NB4 (cell line): ENCODE results near the gene SNX17.
"Not testable (repeated sequence)": the region's sequence is repeated elsewhere in the genome, so short reads cannot be mapped to it uniquely, and the experiment has no call there.

Experiments
- DNase-seq: peaks from one replicate; pipeline ENCODE4 v3.0.0; 2010; ENCODE audit warnings: low read depth
- H3K4me3 ChIP-seq: one replicate; pipeline ENCODE4 v1.5.1; 2011; ENCODE audit warnings: mild to moderate bottlenecking, low read depth, low read length, moderate library complexity
- CTCF ChIP-seq: IDR thresholded peaks from one replicate; pipeline ENCODE4 v1.5.1; 2012; ENCODE audit warnings: low read depth, low read length
- MAX ChIP-seq: IDR thresholded peaks from 2 replicates; pipeline ENCODE4 v1.6.1; 2011; ENCODE audit warnings: low read depth, low read length
- MYC ChIP-seq: IDR thresholded peaks from 2 replicates; pipeline ENCODE4 v1.6.1; 2011; ENCODE audit warnings: low read depth, low read length
- POLR2A ChIP-seq: IDR thresholded peaks from 2 replicates; pipeline ENCODE4 v1.6.1; 2011; ENCODE audit warnings: mild to moderate bottlenecking; ENCODE audit not compliant: insufficient read length; ENCODE audit errors: extremely low read depth

SNX17 gene

DNA sequence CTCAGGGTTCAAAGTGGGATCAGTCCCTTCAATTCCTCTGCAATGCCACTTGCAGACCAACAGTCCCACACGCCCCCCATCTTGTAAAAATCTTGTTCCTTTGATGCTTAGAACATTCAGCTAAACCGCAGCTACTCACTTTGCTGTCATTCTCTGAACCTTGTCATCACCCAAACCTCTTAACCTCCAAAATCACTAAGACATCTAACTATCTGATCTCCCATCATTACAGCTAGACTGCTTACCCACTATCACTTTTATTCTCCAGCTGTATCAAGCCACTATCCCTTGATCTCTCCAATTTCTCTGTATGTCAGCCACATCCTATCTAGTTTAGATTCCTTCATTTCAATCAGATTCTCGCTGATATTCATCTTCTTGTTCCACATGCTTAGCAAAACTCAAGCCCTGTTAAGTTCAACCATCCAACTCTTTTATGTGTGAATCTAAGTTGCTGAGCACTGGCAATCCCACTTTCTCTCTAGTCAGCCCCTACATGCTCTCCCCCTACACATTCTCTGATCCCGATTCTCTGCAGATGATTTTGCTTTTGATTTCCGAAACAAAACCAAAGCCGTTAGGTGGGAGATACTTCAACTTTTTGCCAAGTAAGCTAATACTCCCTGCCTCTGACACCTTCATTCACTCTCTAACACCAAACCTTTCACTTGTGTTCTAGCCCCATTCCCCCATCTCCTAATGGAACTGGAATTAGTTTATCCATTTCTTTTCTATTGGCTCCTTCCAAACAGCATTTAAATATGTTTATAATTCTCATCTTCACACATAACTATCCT is 18.4 kb upstream of the SNX17 start:
- TF ChIP-seq CTCF (no peak), MYC (no peak), POLR2A (no peak)
- H3K4me3 ChIP-seq: no peak overlapping the region
- DNase-seq: no peak

DNA sequence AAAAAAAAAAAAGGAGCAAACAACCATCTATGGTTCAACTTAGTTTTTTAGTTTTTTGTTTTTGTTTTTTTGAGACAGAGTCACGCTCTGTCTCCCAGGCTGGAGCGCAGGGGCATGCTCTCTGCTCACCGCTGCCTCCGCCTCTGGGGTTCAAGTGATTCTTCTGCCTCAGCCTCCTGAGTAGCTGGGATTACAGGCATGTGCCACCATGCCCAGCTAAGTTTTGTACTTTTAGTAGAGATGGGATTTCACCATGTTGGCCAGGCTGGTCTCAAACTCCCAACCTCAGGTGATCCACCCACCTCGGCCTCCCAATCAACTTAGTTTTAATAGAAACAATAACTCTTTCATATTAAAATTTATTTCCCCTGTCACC is 17.0 kb upstream of the SNX17 start:
- DNase-seq, H3K4me3 ChIP-seq: not testable (repeated sequence)

GRCh38 chr2:27353762-27354596 is 16.4 kb upstream of the SNX17 start:
- no peak for DNase-seq
- H3K4me3 ChIP-seq: no peak overlapping the region
- no peak for TF ChIP-seq MYC
- no peak for TF ChIP-seq CTCF
- no peak for TF ChIP-seq MAX
- TF ChIP-seq POLR2A: no peak

GRCh38 chr2:27354597-27354927 is 15.9 kb upstream of the SNX17 start:
- TF ChIP-seq CTCF (no peak), POLR2A (no peak), MAX (no peak), MYC (no peak)
- H3K4me3 ChIP-seq: peak overlapping the region; percentile 81

GRCh38 chr2:27356056-27356381 is 14.4 kb upstream of the SNX17 start:
- TF ChIP-seq CTCF (no peak), MYC (no peak), POLR2A (no peak), MAX (no peak)
- DNase-seq: peak; percentile 89
- H3K4me3 ChIP-seq: peak overlapping the region; percentile 81

More at GRCh38 chr2:27354597-27354927, 15.9 kb upstream of the SNX17 start:
- DNase-seq: no peak

DNA sequence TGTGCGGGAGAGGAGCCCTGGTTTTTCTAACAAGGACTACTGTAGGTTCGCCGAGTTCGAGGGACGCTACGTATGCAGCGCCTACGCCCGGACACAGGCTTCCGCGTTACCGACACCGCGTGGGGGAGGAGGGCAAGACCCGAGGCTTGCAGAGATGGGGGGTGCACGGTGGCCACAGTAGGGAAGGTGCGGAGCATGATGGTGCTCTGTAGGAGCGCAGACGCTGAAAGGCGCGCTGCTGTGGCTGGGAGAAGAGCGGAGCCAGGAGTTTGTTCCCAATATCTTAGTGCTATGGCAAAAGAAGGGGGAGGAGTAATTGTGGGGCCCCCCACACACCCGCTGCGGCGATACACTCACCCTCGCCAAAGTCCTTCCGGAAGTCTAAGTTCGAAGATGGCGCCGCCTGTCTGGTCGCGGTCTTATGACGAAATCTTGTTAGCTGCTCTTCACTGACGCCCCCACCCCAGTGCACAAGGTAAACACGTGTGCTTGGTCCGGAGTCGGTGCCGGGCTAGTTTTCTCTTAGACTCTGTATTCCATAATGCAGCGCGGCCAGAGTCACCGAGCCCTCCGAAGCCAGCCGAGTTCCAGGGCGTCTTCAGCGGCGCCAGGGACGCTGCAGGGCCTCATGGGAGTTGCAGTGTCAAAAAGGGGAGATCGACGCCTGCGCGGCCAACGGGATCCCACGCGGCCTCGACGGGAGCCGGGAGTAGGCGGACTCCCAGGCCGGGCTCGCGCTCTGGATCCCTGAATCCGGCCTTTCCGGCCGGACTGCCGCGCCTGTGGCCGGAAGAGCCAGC is 13.8 kb upstream of the SNX17 start, which contains the start of gene GTF3C2:
Gene GTF3C2 (minus strand): TSS at position 383 of the 800 bp plus-strand sequence. CDS start 13,210 bp downstream, outside the sequence.
- TF ChIP-seq MAX: peak; percentile 98
- TF ChIP-seq MYC: peak; percentile 97
- TF ChIP-seq POLR2A: peak; percentile 58
- TF ChIP-seq CTCF: no peak
- DNase-seq: peak; percentile 100
- peak within 1 kb of the TSS; percentile 81 for H3K4me3 ChIP-seq
